Stimulated activated CD8-positive, alpha-beta memory T cell treated with anti-CD3 and anti-CD28 coated beads, Interleukin-4, amount 100 ng/mL, for 1 hour (primary cell): ENCODE results near the gene TKTL1.

ENCODE experiments used
- DNase-seq, 2 donors: peaks; one replicate each; pipeline ENCODE4 v3.0.0-alpha.2; 2020; ENCODE audit warnings: low read depth in 2 of 2, low spot score in 1 of 2

TKTL1 gene

GRCh38 chrX:154308108-154308946 is 12.7 kb downstream of the TKTL1 start:
- peak; percentile 58 to 67 for DNase-seq

DNA sequence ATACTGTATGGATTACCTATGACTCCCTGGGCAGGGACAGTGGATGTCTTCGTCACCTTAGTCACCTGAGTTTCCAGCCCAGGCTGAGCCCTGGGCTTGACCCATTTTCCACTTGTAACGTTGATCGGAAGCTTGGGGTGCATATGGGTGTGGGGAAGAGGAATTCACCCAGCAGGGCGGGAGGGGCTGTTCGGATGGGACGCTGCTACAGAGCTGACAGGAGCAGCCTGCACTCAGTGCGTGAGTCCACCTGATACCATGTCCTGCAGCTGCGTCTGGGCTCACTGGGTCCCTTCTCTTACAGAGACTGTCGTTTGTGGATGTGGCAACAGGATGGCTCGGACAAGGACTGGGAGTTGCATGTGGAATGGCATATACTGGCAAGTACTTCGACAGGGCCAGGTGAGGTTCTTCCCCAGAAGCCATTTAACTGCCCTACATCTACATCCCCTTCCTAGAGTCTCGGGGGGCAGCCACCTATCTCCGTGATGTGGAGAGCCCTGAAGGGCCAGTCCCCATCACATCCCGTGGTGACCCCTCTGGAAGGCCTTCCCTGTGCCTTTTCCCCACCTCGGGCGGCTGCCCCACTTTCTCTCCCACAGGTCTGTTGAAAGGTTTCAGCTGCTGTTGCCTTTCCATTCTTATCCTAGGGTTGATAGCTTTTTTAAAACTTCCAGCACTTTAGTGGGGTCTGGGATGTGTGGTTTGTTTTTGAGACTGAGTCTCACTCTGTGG is 13.6 kb downstream of the TKTL1 start:
- no peak for DNase-seq

DNA sequence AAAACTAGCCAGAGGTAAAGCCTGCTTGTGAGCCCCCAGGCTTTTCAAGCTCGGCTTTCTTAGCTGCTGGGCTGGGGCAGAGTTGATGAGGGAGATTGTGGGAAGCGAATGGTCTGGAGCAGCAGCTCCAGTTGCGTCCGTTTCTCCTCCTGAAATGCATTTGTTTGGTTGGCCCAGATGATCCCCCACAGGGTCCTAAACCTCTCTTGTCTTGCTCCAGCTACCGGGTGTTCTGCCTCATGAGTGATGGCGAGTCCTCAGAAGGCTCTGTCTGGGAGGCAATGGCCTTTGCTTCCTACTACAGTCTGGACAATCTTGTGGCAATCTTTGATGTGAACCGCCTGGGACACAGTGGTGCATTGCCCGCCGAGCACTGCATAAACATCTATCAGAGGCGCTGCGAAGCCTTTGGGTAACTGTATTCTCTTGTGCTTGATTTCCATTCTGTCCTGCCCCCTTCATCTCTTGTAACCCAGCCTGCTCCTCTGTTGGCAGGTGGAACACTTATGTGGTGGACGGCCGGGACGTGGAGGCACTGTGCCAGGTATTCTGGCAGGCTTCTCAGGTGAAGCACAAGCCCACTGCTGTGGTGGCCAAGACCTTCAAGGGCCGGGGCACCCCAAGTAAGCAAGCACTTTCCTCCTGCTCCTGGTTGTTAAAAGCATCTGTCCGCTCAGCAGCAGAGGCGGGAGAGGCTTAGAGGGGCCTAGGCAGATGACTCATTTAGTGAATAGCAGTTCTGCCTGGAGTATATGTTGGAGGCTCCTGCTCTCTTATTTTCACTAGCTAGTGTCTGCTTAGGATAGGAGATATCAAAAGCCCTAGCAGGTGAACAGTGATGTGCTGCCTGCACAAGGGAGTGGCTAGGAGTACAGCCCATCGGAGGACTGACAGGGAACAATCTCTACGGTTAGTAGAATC is 15.3 kb downstream of the TKTL1 start:
- no peak for DNase-seq

GRCh38 chrX:154312116-154312515 is 16.5 kb downstream of the TKTL1 start:
- no peak for DNase-seq

DNA sequence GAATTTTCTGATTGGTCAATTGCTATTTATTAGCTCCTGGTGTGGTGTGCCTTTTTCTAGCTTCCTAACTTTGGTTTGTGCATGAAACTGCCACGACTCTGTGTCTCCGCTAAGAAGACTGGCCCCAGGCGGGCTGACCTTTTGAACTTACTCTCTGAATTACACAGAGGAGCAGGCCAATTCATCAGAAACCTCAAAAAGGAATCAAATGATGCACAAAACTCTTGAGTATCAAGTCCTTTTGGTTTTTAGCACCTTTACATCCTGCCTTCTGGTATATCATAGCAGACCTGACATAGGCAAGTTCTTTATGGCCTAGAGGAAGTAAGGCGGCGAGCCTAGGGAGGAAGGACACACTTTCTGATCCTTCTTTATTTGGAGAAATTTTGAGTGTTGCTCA is 17.6 kb downstream of the TKTL1 start:
- DNase-seq, result no peak

GRCh38 chrX:154315416-154315815 is 19.8 kb downstream of the TKTL1 start:
- DNase-seq, result no peak

DNA sequence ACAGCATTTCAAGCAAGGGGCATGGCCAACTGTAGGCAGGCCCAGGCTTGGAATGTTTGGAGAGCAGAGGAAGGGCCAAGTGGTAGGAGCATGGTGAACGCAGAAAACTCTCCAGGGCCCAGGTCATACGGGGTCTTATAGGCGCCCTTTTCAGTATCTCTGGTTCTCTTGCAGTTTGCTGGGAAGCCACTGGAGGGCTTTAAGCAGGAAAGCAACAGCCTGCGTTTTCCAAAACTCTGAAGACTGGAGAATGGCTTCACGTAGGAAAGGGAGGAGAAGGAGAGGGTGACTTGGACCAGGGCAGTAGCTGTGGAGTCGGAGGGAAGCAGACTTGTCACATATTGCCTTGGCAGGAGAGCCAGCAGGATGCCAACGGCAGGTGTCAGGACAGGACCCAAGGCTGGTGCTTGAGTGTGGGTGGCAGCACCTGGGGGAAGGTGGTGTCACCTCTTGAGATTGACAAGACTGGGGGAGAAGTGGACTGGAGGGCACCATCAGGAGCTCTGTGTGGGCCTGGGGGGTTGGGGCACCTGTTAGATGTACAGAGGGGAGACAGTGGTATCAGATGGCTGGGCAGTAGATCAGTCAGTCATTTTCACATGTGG is 21.9 kb downstream of the TKTL1 start:
- no peak for DNase-seq

- no peak for DNase-seq
These were observed 24.8 kb downstream of the TKTL1 start for GRCh38 chrX:154320406-154320805.

DNA sequence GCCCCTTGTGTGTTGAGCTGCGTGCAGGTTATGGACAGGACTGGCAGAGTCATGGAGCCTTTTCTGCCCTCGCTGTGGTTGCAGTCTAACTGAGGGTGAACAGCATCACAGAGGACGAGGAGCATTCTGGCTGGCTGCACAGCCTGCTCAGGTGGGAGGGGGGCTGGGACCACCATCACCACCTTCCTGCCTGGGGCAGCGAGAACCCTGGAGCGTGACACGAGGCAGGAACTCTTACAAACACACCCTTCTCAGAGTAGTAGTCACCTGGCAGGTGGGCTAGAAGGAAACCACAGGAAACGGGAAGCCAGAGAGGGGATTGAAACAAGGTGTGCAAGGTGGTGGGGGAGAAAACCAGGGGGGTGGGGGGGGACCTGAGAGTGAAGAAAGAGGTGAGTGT is 25.6 kb downstream of the TKTL1 start:
- no peak for DNase-seq

DNA sequence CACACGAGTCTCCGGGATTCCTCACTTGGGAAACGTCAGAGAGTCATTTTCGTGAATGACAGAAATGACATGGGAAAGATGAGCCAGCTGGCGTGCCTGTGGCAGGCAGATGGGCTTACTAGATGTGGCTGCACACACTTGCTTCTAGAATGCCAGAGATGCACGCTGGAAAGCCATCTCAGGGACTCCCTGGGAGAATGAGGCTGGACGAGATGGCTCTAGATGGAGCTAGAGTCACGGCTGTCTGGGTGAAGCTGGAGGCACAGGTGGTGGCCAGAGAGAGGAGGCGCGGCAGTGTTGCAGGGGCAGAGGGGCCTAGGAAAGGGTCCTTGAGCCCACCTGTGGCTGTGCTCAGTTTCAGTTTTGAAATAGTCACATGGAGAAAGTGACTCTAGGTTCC is 26.0 kb downstream of the TKTL1 start:
- DNase-seq, result no peak

DNA sequence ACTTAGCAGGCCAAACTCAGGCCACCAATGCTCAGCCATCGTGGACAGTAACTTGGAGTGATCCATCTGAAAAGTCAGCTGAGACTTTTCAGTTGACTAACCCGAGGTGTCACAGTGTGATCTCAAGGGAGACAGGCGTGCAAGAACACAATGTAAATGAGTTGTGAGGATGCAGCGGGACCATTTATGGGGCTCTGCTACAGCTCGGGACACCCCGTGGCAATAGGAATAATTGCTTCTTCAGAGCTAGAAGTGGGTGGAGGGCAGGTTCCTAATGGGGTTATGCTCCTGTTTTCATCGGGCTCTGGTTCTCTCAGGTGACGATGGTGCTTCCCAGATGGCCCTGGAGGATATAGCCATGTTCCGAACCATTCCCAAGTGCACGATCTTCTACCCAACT is 27.3 kb downstream of the TKTL1 start:
- no peak for DNase-seq

DNA sequence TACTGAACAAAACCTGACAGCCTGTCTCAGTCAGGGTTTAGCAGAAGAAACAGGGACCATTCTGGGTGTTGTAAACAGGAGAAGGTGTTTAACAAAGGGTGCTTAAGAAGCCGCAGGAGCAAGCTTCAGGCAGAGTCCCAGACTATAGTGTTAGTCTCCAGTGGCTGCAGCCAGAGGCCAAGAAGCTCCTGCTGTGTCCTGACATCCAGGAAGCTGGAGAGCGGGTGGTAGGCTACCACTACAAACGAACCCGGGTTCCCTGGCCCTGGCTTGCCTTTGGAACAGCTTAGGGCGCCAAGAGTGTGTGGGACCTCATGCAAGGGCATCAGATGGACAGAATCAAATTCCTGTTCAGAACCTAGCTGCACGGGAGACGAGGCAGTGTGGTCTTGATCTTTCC is 27.9 kb downstream of the TKTL1 start:
- DNase-seq, result no peak

DNA sequence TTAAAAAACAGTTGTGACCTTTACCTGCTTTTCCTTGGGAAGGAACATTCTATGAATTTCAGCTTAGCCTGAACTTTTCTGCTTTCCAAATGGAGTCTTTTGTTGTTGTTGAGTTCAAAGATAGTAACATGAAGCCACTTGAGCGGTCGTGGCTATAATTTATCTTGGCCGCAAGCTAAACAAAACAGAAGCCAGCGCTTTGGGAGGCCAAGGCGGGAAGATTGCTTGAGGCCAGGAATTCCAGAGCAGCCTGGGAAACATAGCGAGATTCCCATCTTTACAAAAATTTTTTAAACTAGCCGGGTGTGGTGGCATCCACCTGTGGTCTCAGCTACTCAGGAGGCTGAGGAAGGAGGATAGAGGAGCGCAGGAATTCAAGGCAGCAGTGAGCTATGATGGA is 29.9 kb downstream of the TKTL1 start:
- DNase-seq, result no peak

DNA sequence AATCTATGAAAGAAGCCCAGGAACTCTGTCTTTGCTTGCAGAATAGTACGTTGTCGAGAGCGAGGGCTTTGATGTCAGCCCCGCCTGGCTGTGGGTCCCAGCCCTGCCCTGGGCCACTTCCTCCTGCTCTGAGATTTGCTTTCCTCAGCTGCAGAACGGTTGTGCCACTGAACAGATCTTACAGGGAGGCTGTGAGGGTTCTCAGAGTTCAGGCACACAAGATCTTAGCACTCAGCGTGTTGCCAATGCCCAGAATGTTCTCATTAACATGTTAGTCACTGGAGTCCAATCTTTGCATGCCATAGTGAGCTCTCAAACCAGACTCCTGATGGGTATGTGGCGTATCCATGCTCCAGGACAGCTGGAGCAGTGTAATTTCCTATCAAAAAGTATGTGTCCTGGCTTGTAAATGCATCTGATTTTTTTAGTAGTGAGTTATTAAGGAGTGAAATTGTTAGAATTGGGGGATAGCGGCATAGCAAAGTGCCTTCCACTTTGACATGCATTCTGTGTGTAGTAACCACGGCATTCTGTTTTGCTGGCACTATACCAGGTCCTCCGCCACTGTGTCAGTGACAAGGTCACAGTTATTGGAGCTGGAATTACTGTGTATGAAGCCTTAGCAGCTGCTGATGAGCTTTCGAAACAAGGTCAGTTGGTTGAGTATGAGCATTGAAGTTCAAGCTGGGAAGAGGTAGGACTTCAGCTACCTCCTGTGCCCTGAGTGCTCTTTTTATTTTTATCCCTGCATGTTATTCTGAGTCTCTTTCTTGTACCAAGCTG is 31.6 kb downstream of the TKTL1 start:
- DNase-seq, result no peak

- DNase-seq, result no peak
These were observed 33.1 kb downstream of the TKTL1 start for GRCh38 chrX:154328646-154329045.

- DNase-seq, result no peak
These were observed 33.7 kb downstream of the TKTL1 start for GRCh38 chrX:154329294-154329693.

GRCh38 chrX:154332561-154332960 is 37.0 kb downstream of the TKTL1 start:
- DNase-seq, result no peak

DNA sequence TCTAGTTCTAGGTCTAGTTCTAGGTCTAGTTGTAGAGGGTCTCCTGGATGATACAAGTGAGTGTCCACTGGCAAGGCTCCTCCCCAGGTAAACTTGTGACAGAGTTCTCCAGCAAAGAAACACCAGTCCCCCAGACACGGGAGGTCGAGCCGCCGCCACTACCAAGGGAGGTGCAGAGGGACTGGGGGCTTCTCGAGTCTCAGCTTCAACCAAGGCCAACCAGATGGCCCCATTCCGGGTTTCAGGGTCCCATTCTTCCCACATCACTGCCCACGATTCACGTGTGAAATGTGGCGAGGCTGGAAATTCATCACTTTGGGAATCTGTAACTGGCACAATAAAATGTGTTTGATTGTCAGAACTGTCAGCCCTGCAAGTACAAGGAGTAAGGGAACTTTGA is 37.5 kb downstream of the TKTL1 start:
- DNase-seq, result no peak

DNA sequence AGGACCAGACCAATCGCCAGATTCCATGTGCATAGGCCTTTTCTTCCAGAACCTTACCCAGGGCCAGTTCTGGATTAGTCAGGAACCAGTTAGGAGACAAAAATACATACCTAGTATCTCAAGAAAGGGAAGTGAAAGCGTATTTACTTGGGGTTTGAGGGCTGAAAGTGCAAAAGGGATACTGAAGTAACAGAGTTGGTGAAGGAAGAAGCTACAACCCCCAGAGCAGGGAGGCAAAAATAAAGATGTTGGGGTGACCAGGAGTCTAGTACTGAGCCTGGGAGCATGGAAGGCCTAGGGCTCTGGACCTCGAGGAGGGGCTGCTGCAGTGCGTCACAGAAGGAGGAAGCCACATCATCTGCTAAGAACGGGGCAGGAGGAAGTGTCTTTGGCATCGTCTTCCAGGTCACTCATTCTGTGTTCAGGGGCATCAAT is 38.3 kb downstream of the TKTL1 start:
- DNase-seq, result no peak

DNA sequence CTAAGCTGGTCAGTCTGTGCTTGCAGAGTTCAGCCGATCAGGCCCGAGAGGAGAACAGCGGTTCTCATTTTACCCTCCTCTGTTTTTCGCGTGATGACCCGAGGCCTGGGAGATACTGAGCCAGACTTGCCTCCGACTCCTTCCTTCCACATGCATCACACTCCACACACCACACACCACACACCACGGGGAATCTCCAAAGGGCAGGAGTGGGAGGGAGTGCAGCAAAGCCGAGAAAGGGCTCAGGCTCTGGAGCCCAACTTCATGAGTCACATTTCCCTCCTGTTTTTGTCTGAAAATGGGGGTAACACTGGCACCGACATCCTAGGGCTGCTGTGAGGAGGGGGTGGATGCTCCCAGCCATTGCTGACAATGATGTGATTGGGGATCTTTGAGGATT is 38.9 kb downstream of the TKTL1 start:
- DNase-seq, result no peak
